HG03521 (cell line): ENCODE results near the gene DTHD1.

Source experiments
- ATAC-seq: cut with Tn5 transposase; IDR thresholded peaks from one replicate; pipeline ENCODE4 v1.9.1; 2021; ENCODE audit warnings: mild to moderate bottlenecking, moderate library complexity; ENCODE audit not compliant: unreplicated experiment

Gene DTHD1

GRCh38 chr4:36312511-36312910, 31.1 kb downstream of the DTHD1 start:
- no peak for ATAC-seq

- ATAC-seq: no peak
Measured at GRCh38 chr4:36313301-36313700, 31.9 kb downstream of the DTHD1 start.

- no peak for ATAC-seq
Measured at GRCh38 chr4:36313703-36314102, 32.3 kb downstream of the DTHD1 start.

- ATAC-seq: no peak
Measured at GRCh38 chr4:36316607-36317006, 35.2 kb downstream of the DTHD1 start.

- no peak for ATAC-seq
Measured at GRCh38 chr4:36317721-36318120, 36.3 kb downstream of the DTHD1 start.

GRCh38 chr4:36320117-36320896, 38.9 kb downstream of the DTHD1 start:
- ATAC-seq: peak; percentile 31

GRCh38 chr4:36321176-36321575, 39.8 kb downstream of the DTHD1 start:
- ATAC-seq: no peak

GRCh38 chr4:36322921-36323354, 41.5 kb downstream of the DTHD1 start:
- no peak for ATAC-seq

- ATAC-seq: no peak
Measured at GRCh38 chr4:36323816-36324419, 42.5 kb downstream of the DTHD1 start.

GRCh38 chr4:36324808-36325207, 43.4 kb downstream of the DTHD1 start:
- no peak for ATAC-seq

GRCh38 chr4:36325499-36325898, 44.1 kb downstream of the DTHD1 start:
- ATAC-seq: peak; percentile 70

GRCh38 chr4:36325926-36326325, 44.5 kb downstream of the DTHD1 start:
- ATAC-seq: no peak

GRCh38 chr4:36326476-36327029, 45.1 kb downstream of the DTHD1 start:
- ATAC-seq: no peak

GRCh38 chr4:36327400-36327799, 46.0 kb downstream of the DTHD1 start:
- no peak for ATAC-seq

GRCh38 chr4:36328130-36328529, 46.7 kb downstream of the DTHD1 start:
- no peak for ATAC-seq

- no peak for ATAC-seq
Measured at GRCh38 chr4:36329228-36329627, 47.8 kb downstream of the DTHD1 start.

- no peak for ATAC-seq
Measured at GRCh38 chr4:36330796-36331195, 49.4 kb downstream of the DTHD1 start.

GRCh38 chr4:36332023-36332781, 50.8 kb downstream of the DTHD1 start:
- peak; percentile 53 for ATAC-seq

GRCh38 chr4:36332782-36333131, 51.3 kb downstream of the DTHD1 start:
- peak; percentile 100 for ATAC-seq

GRCh38 chr4:36333303-36333877, 52.0 kb downstream of the DTHD1 start:
- no peak for ATAC-seq

GRCh38 chr4:36337665-36338185, 56.3 kb downstream of the DTHD1 start:
- ATAC-seq: no peak
